Activated B cell treated with CpG ODN at 0.5 μM for 24 hours (primary cell): ENCODE data around the gene LIMK2. TPM values are rescaled to one million over a fixed set of nuclear protein-coding genes. Genes with fewer than 3 reads are reported as not detected.
"Not testable (repeated sequence)": the region's sequence is repeated elsewhere in the genome, so short reads cannot be mapped to it uniquely, and the experiment has no call there.

Experiments used
- ATAC-seq: fragments of 200-7000 bp; cut with Tn5 transposase; one replicate; pipeline ENCODE4 v1.10.0; 2021; ENCODE audit warnings: low read depth, mild to moderate bottlenecking, moderate library complexity
- CTCF ChIA-PET: fragments of 350-600 bp; sonication (Branson Sonifier 250); formaldehyde crosslinking; loops from one replicate; lab custom pipeline; 2021; ENCODE audit warnings: antibody characterized with exemption; lab: Charles Lee
- POLR2A ChIA-PET: fragments of 350-600 bp; sonication (Branson Sonifier 250); formaldehyde crosslinking; loops from one replicate; lab custom pipeline; 2021; ENCODE audit warnings: antibody characterized with exemption; lab: Charles Lee
- DNase-seq: peaks from one replicate; pipeline ENCODE4 v3.0.0; 2022
- H3K27ac Mint-ChIP-seq: one replicate; pipeline ENCODE4 v1.8.0; 2020; ENCODE audit warnings: mixed read lengths
- H3K27me3 Mint-ChIP-seq: one replicate; pipeline ENCODE4 v1.8.0; 2021; ENCODE audit warnings: mixed read lengths
- H3K36me3 Mint-ChIP-seq: one replicate; pipeline ENCODE4 v1.8.0; 2021; ENCODE audit warnings: low read depth, mixed read lengths
- H3K4me1 Mint-ChIP-seq: one replicate; pipeline ENCODE4 v1.8.0; 2021; ENCODE audit warnings: mixed read lengths
- H3K4me3 Mint-ChIP-seq: one replicate; pipeline ENCODE4 v1.8.0; 2020; ENCODE audit warnings: mild to moderate bottlenecking, mixed read lengths
- H3K9me3 Mint-ChIP-seq: one replicate; pipeline ENCODE4 v1.8.0; 2020; ENCODE audit warnings: mixed read lengths
- intact Hi-C: fragments of 100-400 bp; cut with micrococcal nuclease; formaldehyde crosslinking; loops from one replicate; pipeline ENCODE4 v1.15.1; 2024
- total RNA-seq: library from RNA; stranded (reverse); gene quantifications from 2 replicates; pipeline ENCODE4 v1.2.3, GENCODE V29; 2022
- TF ChIP-seq, protein P1 (sequence below): fragments of 200-600 bp; IDR thresholded peaks from one replicate; pipeline ENCODE4 v1.8.0; 2022; ENCODE audit warnings: antibody characterized with exemption, mild to moderate bottlenecking

The LIMK2 gene
- total RNA-seq, 1 donor from 2014 or later, result 17.7 TPM

DNA sequence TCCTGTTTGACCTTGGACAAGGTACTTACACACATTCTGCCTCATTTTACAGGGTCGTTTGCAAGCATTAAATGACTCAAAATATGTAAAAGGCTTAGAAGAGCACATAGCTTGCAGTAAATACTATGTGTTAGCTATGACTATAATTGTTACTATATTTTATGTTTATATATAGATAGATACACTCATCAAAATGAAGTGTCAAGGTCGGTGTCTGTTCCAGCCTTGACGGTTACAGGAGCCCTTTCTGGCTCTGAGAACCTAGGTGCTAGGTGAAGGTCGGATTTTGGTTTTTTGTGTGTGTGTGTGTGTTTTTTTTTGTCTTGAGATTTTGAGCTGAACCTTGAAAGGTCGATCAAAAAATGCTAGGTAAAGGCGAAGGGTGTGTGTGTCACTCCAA is 24.5 kb upstream of the LIMK2 start:
- POLR2A ChIA-PET, result no interaction called here
- H3K9me3 Mint-ChIP-seq, result no peaks in the 10 kb centered on the region
- no peak overlapping the region for H3K4me3 Mint-ChIP-seq
- no peaks in the 10 kb centered on the region for H3K27me3 Mint-ChIP-seq
- H3K27ac Mint-ChIP-seq, result no peak overlapping the region
- ATAC-seq, result no peak
- DNase-seq, result no peak
- CTCF ChIA-PET, result no interaction called here
- intact Hi-C loops, result no loop called here
- TF ChIP-seq, protein P1, sequence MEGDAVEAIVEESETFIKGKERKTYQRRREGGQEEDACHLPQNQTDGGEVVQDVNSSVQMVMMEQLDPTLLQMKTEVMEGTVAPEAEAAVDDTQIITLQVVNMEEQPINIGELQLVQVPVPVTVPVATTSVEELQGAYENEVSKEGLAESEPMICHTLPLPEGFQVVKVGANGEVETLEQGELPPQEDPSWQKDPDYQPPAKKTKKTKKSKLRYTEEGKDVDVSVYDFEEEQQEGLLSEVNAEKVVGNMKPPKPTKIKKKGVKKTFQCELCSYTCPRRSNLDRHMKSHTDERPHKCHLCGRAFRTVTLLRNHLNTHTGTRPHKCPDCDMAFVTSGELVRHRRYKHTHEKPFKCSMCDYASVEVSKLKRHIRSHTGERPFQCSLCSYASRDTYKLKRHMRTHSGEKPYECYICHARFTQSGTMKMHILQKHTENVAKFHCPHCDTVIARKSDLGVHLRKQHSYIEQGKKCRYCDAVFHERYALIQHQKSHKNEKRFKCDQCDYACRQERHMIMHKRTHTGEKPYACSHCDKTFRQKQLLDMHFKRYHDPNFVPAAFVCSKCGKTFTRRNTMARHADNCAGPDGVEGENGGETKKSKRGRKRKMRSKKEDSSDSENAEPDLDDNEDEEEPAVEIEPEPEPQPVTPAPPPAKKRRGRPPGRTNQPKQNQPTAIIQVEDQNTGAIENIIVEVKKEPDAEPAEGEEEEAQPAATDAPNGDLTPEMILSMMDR, result no peak
- H3K4me1 Mint-ChIP-seq, result no peaks in the 10 kb centered on the region
- H3K36me3 Mint-ChIP-seq, result peaks cover 39% of the 10 kb centered on the region

DNA sequence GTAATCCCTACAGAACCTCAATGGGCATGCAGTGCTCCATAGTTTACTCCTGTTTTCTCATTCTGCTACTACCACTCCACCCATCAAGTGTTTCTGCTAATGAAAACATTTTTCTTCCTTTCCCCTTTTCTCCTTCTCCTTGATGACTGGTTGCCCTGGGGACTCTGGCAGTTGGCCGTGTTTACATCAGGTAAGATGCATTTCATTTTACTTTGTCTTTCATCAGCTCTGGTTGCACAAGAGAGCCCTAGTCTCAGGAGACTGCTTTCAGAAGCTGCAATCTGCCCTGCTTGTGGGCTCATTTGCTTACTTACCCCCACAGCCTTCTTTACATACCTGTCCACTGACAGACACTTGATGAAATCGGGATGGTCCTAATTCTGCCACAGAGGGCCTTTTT is 19.6 kb upstream of the LIMK2 start:
- no peak overlapping the region for H3K4me3 Mint-ChIP-seq
- H3K4me1 Mint-ChIP-seq, result no peaks in the 10 kb centered on the region
- H3K27ac Mint-ChIP-seq, result no peak overlapping the region
- H3K9me3 Mint-ChIP-seq, result no peaks in the 10 kb centered on the region
- H3K27me3 Mint-ChIP-seq, result no peaks in the 10 kb centered on the region
- TF ChIP-seq, protein P1, result no peak
- ChIA-PET POLR2A (no interaction called here), CTCF (no interaction called here)
- ATAC-seq (no peak), DNase-seq (no peak)
- intact Hi-C loops, result no loop called here
- H3K36me3 Mint-ChIP-seq, result peaks cover 52% of the 10 kb centered on the region

DNA sequence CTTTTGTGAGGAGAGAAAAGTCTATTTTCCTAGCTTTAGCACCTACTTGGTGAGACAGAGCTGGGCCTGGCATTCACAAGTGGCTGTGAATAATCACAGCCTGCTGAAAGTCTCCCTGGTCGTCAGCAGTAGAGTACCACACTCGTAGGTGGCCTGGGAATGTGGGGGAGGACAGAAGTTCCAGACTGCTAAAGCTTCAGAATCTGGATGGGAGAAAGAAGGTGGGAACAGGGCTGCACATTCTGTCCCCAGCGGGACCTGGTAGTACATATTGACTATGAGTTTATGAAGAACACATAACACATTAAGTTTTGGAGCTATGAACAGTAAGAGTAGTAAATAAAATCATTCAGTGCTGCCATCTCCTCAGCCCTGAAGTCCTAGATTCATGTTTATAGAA is 19.0 kb upstream of the LIMK2 start:
- H3K4me3 Mint-ChIP-seq, result no peak overlapping the region
- TF ChIP-seq, protein P1, result no peak
- DNase-seq, result no peak
- H3K27me3 Mint-ChIP-seq, result no peaks in the 10 kb centered on the region
- no peaks in the 10 kb centered on the region for H3K9me3 Mint-ChIP-seq
- H3K36me3 Mint-ChIP-seq, result peaks cover 53% of the 10 kb centered on the region
- CTCF ChIA-PET, result no interaction called here
- H3K27ac Mint-ChIP-seq, result no peak overlapping the region
- POLR2A ChIA-PET, result no interaction called here
- no peak for ATAC-seq
- intact Hi-C loops, result no loop called here
- no peaks in the 10 kb centered on the region for H3K4me1 Mint-ChIP-seq

DNA sequence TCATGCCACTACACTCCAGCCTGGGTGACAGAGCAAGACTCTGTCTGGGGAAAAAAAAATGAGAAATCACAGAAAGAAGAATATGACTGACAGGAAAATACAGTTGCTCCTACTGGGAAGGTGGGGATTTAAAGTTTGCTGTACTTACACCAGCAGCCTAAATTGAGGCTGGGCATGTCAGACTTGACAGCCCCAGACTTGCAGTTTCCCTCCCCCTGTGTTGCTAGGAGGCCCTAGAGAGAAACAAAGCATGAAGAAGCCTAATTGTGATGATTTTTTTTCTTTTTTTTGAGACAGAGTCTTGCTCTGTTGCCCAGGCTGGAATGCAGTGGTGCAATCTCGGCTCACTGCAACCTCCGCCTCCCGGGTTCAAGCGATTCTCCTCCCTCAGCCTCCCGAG is 17.4 kb upstream of the LIMK2 start:
- H3K4me3 Mint-ChIP-seq, DNase-seq, H3K9me3 Mint-ChIP-seq, ATAC-seq, H3K27me3 Mint-ChIP-seq, H3K4me1 Mint-ChIP-seq, H3K27ac Mint-ChIP-seq, CTCF ChIA-PET, intact Hi-C loops, POLR2A ChIA-PET: not testable (repeated sequence)
- H3K36me3 Mint-ChIP-seq, result peaks cover 59% of the 10 kb centered on the region

DNA sequence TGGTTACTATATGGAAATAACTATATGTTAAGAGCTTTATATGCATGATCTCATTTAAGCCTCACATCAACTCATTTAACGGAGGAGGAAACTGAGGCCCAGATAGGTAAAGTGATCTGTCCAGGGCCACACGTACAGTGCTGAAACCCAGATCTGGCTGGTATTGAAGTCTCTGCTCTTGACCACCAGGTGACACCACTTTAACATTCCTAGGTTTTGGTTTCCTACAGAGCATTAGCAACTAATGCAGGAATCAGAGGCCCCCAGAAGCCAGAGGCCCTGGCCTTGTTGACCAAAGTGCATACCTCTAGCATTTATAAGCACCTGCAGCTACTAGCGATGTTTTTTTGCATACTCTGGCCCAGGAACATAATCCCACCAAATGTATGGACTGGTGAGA is 12.9 kb upstream of the LIMK2 start:
- TF ChIP-seq, protein P1, result no peak
- H3K36me3 Mint-ChIP-seq, result peaks cover 62% of the 10 kb centered on the region
- POLR2A ChIA-PET, result interaction anchor here (0.7 kb wide), 1 partner anchor 91 kb away, joined by 4 read pairs; no protein-coding TSS in a partner anchor
- CTCF ChIA-PET, result interaction anchor here (1.0 to 1.2 kb wide), 2 partner anchors 12 to 73 kb away, joined by 3 to 4 read pairs; no protein-coding TSS in a partner anchor
- intact Hi-C loops, result loop anchor here (1.0 kb wide), 1 partner anchor 32 kb away; no protein-coding TSS in a partner anchor
- no peaks in the 10 kb centered on the region for H3K4me1 Mint-ChIP-seq
- H3K27ac Mint-ChIP-seq, result no peak overlapping the region
- no peak for DNase-seq
- H3K4me3 Mint-ChIP-seq, result no peak overlapping the region
- H3K27me3 Mint-ChIP-seq, result no peaks in the 10 kb centered on the region
- no peak for ATAC-seq
- no peaks in the 10 kb centered on the region for H3K9me3 Mint-ChIP-seq

DNA sequence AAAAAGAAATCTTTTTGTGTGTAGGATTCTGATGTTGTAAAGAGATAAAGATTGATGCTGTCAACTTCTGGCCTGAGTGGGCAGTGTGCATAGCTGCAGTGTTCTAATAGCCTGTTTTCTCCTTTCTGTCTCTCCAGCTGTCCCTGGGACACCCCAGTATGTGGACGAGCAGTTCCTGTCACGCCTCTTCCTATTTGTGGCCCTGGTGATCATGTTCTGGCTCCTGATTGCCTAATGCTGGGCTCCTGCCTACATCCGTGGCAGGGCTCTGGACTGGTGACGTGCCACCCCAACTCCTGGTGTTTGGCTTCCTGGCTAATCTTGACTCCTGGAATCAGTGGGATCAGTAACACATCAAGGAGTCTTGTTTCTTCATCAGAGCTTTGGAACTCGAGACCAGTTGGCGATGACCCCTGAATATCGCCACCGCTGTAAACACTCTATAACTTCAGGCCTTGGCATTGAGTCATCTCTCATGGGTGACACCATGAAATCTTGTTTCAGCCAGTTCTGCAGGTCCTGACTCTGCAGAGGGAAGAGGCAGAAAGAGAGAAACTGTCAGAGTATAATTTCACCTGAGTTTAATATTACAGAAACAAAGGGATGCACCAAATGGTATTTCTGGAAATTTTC is 7.6 kb upstream of the LIMK2 start:
- H3K27ac Mint-ChIP-seq, ATAC-seq, CTCF ChIA-PET, intact Hi-C loops, H3K9me3 Mint-ChIP-seq, DNase-seq, POLR2A ChIA-PET, H3K4me1 Mint-ChIP-seq, H3K27me3 Mint-ChIP-seq, H3K4me3 Mint-ChIP-seq: not testable (repeated sequence)
- peaks cover 53% of the 10 kb centered on the region for H3K36me3 Mint-ChIP-seq

DNA sequence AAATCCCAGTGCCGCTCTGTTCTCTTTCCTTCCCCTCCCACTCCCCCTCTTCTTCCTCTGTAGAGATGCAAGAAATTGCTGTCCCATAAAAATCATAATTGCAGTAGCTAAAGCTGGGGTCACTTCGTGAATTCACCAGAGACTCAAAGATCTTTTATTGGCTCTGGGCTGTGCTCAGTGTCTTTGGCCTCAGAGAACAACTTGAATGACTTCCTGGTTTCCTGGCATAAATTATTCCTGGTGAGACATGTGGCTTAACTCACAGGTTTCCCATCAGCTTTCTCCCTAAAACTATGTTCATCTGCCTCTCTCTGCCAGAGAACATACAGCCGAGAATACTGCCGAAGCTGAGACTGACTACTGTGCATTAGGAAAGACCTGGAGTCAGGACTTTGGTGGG is 7.0 kb upstream of the LIMK2 start:
- H3K27ac Mint-ChIP-seq, H3K27me3 Mint-ChIP-seq, H3K4me3 Mint-ChIP-seq, H3K4me1 Mint-ChIP-seq, ATAC-seq, POLR2A ChIA-PET, intact Hi-C loops, DNase-seq, H3K9me3 Mint-ChIP-seq, CTCF ChIA-PET: not testable (repeated sequence)
- H3K36me3 Mint-ChIP-seq, result peaks cover 48% of the 10 kb centered on the region

DNA sequence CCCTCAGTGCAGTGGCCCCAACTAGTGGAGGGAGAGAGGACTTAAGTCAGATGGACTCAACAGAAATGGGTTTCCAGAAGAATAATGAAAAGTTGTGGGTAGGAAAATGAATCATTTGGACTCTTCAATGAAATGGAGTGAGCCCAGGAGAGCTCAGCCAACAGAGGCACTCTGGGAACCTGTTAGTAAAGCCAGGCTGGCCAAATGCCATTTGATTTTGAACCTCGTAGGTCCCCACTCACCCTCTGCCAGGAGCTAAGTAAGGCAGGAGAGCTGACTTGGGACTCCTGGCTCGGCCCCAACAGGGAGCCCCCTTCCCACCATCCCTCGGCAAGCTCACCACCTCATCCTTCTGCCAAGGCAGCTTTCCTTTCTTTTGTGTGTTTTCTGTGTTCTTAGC is 5.6 kb upstream of the LIMK2 start:
- CTCF ChIA-PET, result interaction anchor here (1.5 to 1.9 kb wide), 2 partner anchors 67 to 107 kb away, joined by 6 to 10 read pairs; no protein-coding TSS in a partner anchor
- POLR2A ChIA-PET, H3K4me3 Mint-ChIP-seq: not testable (repeated sequence)

More for the DNA sequence above, 5.6 kb upstream of the LIMK2 start:
- Mint-ChIP-seq H3K4me1 (peaks cover 15% of the 10 kb centered on the region), H3K36me3 (peaks cover 40% of the 10 kb centered on the region)
- H3K9me3 Mint-ChIP-seq, H3K27me3 Mint-ChIP-seq, ATAC-seq, intact Hi-C loops, DNase-seq, H3K27ac Mint-ChIP-seq: not testable (repeated sequence)
